A549 (cell line): Measurements from ENCODE around the gene DYRK1A.

Experiments used
- BHLHE40 ChIP-seq: IDR thresholded peaks from 2 replicates; pipeline ENCODE4 v1.6.1; 2012; ENCODE audit warnings: low read depth, low read length, inconsistent platforms
- EP300 ChIP-seq, 2 experiments: fragments of >200 bp; sonication (Bioruptor Twin); formaldehyde crosslinking; IDR thresholded peaks; 2 replicates in 1 of 2; 3 replicates in 1 of 2; pipeline ENCODE4 v1.6.1; 2016 to 2017
- HDAC2 ChIP-seq: fragments of 200-600 bp; sonication (generic); IDR thresholded peaks from 2 replicates; pipeline ENCODE4 v1.6.1; 2016
- HOXA7 ChIP-seq: fragments of 250-450 bp; sonication (Bioruptor Pico); IDR thresholded peaks from 2 replicates; pipeline ENCODE4 v1.5.0; 2020; ENCODE audit warnings: mild to moderate bottlenecking, moderate library complexity
- HOXB5 ChIP-seq: fragments of 250-450 bp; sonication (Bioruptor Pico); IDR thresholded peaks from 2 replicates; pipeline ENCODE4 v1.5.0; 2020; ENCODE audit warnings: mild to moderate bottlenecking, moderate library complexity
- JUN ChIP-seq, 2 experiments: fragments of >200 bp; sonication (Bioruptor Twin); formaldehyde crosslinking; IDR thresholded peaks; 2 replicates in 1 of 2; 3 replicates in 1 of 2; pipeline ENCODE4 v1.6.1; 2016 to 2017
- PHF8 ChIP-seq: fragments of 200-600 bp; sonication (generic); IDR thresholded peaks from 2 replicates; pipeline ENCODE4 v1.6.1; 2016; ENCODE audit warnings: low read depth, mild to moderate bottlenecking, antibody characterized with exemption, moderate library complexity, borderline replicate concordance
- POLR2A ChIP-seq: IDR thresholded peaks from 2 replicates; pipeline ENCODE4 v1.6.1; 2012; ENCODE audit warnings: mild to moderate bottlenecking, low read length
- RAD21 ChIP-seq, 2 experiments: fragments of >200 bp in 1 of 2; sonication (Bioruptor Twin) in 1 of 2; formaldehyde crosslinking in 1 of 2; IDR thresholded peaks in 1 of 2; conservative IDR thresholded peaks in 1 of 2; 2 replicates in 1 of 2; 3 replicates in 1 of 2; pipeline ENCODE4 v1.6.1; 2012 to 2018; ENCODE audit warnings: inconsistent platforms in 1 of 2
- RCOR1 ChIP-seq: fragments of 150-350 bp; IDR thresholded peaks from 2 replicates; pipeline ENCODE4 v1.6.1; 2014; ENCODE audit warnings: antibody characterized with exemption, low read length, low read depth
- SREBF2 ChIP-seq: fragments of 450-650 bp; IDR thresholded peaks from 2 replicates; pipeline ENCODE4 v1.6.1; 2014; ENCODE audit warnings: mild to moderate bottlenecking, moderate library complexity
- ZSCAN20 ChIP-seq: fragments of 250-450 bp; sonication (Bioruptor Pico); IDR thresholded peaks from 2 replicates; pipeline ENCODE4 v1.8.0; 2022; ENCODE audit warnings: mild to moderate bottlenecking, moderate library complexity
- TF ChIP-seq, protein P1 (sequence below): fragments of >200 bp; sonication (Bioruptor Twin); formaldehyde crosslinking; IDR thresholded peaks from 3 replicates; pipeline ENCODE4 v1.5.1; 2016

DNA sequence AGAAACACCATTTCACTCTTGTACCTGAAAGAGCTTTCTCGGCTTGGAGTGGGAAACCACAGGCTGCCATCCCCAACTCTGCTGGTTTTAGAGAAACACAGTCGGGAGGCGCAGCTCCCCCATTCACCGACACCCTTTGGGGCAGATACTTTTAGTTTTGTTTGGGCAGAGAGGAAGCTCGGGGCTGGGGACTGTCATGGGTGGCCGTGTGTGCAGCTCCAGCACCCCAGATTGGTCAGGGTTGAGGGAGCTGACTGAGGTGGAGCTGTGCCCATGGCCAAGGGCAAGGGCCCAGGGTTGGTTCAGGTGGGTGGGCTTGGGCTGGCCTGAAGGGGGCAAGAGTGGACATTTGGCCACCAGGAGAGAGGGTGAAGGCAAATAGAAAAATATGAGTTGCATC, 163.1 kb downstream of the DYRK1A start:
- TF ChIP-seq, protein P1, sequence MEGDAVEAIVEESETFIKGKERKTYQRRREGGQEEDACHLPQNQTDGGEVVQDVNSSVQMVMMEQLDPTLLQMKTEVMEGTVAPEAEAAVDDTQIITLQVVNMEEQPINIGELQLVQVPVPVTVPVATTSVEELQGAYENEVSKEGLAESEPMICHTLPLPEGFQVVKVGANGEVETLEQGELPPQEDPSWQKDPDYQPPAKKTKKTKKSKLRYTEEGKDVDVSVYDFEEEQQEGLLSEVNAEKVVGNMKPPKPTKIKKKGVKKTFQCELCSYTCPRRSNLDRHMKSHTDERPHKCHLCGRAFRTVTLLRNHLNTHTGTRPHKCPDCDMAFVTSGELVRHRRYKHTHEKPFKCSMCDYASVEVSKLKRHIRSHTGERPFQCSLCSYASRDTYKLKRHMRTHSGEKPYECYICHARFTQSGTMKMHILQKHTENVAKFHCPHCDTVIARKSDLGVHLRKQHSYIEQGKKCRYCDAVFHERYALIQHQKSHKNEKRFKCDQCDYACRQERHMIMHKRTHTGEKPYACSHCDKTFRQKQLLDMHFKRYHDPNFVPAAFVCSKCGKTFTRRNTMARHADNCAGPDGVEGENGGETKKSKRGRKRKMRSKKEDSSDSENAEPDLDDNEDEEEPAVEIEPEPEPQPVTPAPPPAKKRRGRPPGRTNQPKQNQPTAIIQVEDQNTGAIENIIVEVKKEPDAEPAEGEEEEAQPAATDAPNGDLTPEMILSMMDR = no peak
- TF ChIP-seq ZSCAN20 (CRISPR knock-in tag) (no peak), POLR2A (no peak), HOXB5 (CRISPR knock-in tag) (no peak), EP300 (IDR thresholded peaks at IDR 0.05) (no peak), BHLHE40 (no peak), RCOR1 (no peak), RAD21 (conservative IDR thresholded peaks at IDR 0.05 in 1 of 2, IDR thresholded peaks at IDR 0.05 in 1 of 2) (no peak), SREBF2 (no peak), JUN (IDR thresholded peaks at IDR 0.05) (no peak), HDAC2 (no peak), HOXA7 (no peak), PHF8 (no peak)
